Measurements from ENCODE around the gene RASA3. TPM values are rescaled to one million over a fixed set of nuclear protein-coding genes. Genes with fewer than 3 reads are reported as not detected.

RASA3 gene
- total RNA-seq, 1 donor from 2014 or later, result 2.9 TPM

GRCh38 chr13:113970810-113971470 is 161.5 kb downstream of the RASA3 start:
- Histone ChIP-seq H3K4me3 (no peak overlapping the region), H3K4me2 (no peak overlapping the region), H3K9me3 (ENCODE audit: low read depth) (no peaks in the 10 kb centered on the region), H4K20me1 (ENCODE audit: low read depth) (no peaks in the 10 kb centered on the region), H3K4me1 (no peaks in the 10 kb centered on the region), H3K36me3 (no peaks in the 10 kb centered on the region), H3K27me3 (no peaks in the 10 kb centered on the region), H2AFZ (replicated peaks) (no peak overlapping the region), H3K9ac (no peak overlapping the region), H3F3A (ENCODE audit: low read depth) (no peaks in the 10 kb centered on the region), H3K79me2 (ENCODE audit: low read depth) (no peaks in the 10 kb centered on the region), H3K27ac (no peak overlapping the region)
- peaks cover 7% of the 10 kb centered on the region for H3K36me3 Mint-ChIP-seq
- no peak for DNase-seq (ENCODE audit: low spot score)
- no peak overlapping the region for H3K27ac Mint-ChIP-seq
- no peak for TF ChIP-seq EZH2phosphoT487 (IDR thresholded peaks at IDR 0.05)
- TF ChIP-seq EZH2 (IDR thresholded peaks at IDR 0.05), result no peak
- TF ChIP-seq CTCF (IDR thresholded peaks at IDR 0.05), result no peak
- H3K4me1 Mint-ChIP-seq, result no peaks in the 10 kb centered on the region
- no peaks in the 10 kb centered on the region for H3K9me3 Mint-ChIP-seq
- H3K27me3 Mint-ChIP-seq (ENCODE audit: insufficient read depth, low read depth), result peaks cover 2% of the 10 kb centered on the region
- H3K4me3 Mint-ChIP-seq, result no peak overlapping the region

- Histone ChIP-seq H4K20me1 (ENCODE audit: low read depth) (no peaks in the 10 kb centered on the region), H3K9ac (no peak overlapping the region), H3K4me1 (no peaks in the 10 kb centered on the region), H3K4me3 (no peak overlapping the region), H3K9me3 (ENCODE audit: low read depth) (no peaks in the 10 kb centered on the region), H2AFZ (replicated peaks) (no peak overlapping the region), H3K27me3 (no peaks in the 10 kb centered on the region), H3F3A (ENCODE audit: low read depth) (no peaks in the 10 kb centered on the region), H3K36me3 (no peaks in the 10 kb centered on the region), H3K79me2 (ENCODE audit: low read depth) (no peaks in the 10 kb centered on the region), H3K4me2 (no peak overlapping the region), H3K27ac (no peak overlapping the region)
- Mint-ChIP-seq H3K36me3 (peaks cover under 1% of the 10 kb centered on the region), H3K27ac (peak overlapping the region; percentile 21), H3K9me3 (no peaks in the 10 kb centered on the region), H3K4me1 (no peaks in the 10 kb centered on the region), H3K27me3 (ENCODE audit: insufficient read depth, low read depth) (peaks cover 2% of the 10 kb centered on the region), H3K4me3 (no peak overlapping the region)
- DNase-seq (ENCODE audit: low spot score), result no peak
- no peak for TF ChIP-seq EZH2phosphoT487 (IDR thresholded peaks at IDR 0.05)
- TF ChIP-seq CTCF (IDR thresholded peaks at IDR 0.05), result no peak
- TF ChIP-seq EZH2 (IDR thresholded peaks at IDR 0.05), result no peak
Measured at GRCh38 chr13:113969973-113970611, 162.3 kb downstream of the RASA3 start.

- H3K27ac Mint-ChIP-seq, result no peak overlapping the region
- no peaks in the 10 kb centered on the region for H3K4me1 Mint-ChIP-seq
- H3F3A ChIP-seq (ENCODE audit: low read depth), result no peaks in the 10 kb centered on the region
Measured at GRCh38 chr13:113969311-113969972, 163.0 kb downstream of the RASA3 start.

More at GRCh38 chr13:113969311-113969972, 163.0 kb downstream of the RASA3 start:
- no peak overlapping the region for H3K4me2 ChIP-seq
- no peaks in the 10 kb centered on the region for H3K79me2 ChIP-seq (ENCODE audit: low read depth)
- H3K36me3 ChIP-seq, result no peaks in the 10 kb centered on the region
- no peak overlapping the region for H3K4me3 ChIP-seq
- Mint-ChIP-seq H3K9me3 (no peaks in the 10 kb centered on the region), H3K36me3 (no peaks in the 10 kb centered on the region), H3K27me3 (ENCODE audit: insufficient read depth, low read depth) (peaks cover 2% of the 10 kb centered on the region), H3K4me3 (no peak overlapping the region)
- H2AFZ ChIP-seq (replicated peaks), result no peak overlapping the region
- no peak overlapping the region for H3K27ac ChIP-seq
- no peak for DNase-seq (ENCODE audit: low spot score)
- no peaks in the 10 kb centered on the region for H3K4me1 ChIP-seq
- TF ChIP-seq CTCF (IDR thresholded peaks at IDR 0.05), result no peak
- TF ChIP-seq EZH2 (IDR thresholded peaks at IDR 0.05), result no peak
- TF ChIP-seq EZH2phosphoT487 (IDR thresholded peaks at IDR 0.05), result no peak
- no peaks in the 10 kb centered on the region for H3K9me3 ChIP-seq (ENCODE audit: low read depth)
- H3K9ac ChIP-seq, result no peak overlapping the region
- H3K27me3 ChIP-seq, result no peaks in the 10 kb centered on the region
- H4K20me1 ChIP-seq (ENCODE audit: low read depth), result no peaks in the 10 kb centered on the region

Measured in neural progenitor cell (in vitro differentiated cells).